PC-3 (cell line): Measurements from ENCODE around the gene OR51I1.

Source experiments
- EZH2 ChIP-seq: fragments of 300-600 bp; sonication (generic); IDR thresholded peaks from one replicate; pipeline ENCODE4 v1.6.1; 2017; ENCODE audit warnings: antibody characterized with exemption, mild to moderate bottlenecking, low read length; ENCODE audit not compliant: unreplicated experiment
- EZH2phosphoT487 ChIP-seq: fragments of 300-600 bp; sonication (generic); IDR thresholded peaks from 2 replicates; pipeline ENCODE4 v1.6.1; 2018; ENCODE audit warnings: mild to moderate bottlenecking, antibody characterized with exemption, low read length, borderline replicate concordance
- TF ChIP-seq, protein P1 (sequence below): fragments of 300-600 bp; sonication (generic); conservative IDR thresholded peaks from 2 replicates; pipeline ENCODE4 v1.5.1; 2017; ENCODE audit warnings: antibody characterized with exemption, low read depth, mild to moderate bottlenecking, low read length

DNA sequence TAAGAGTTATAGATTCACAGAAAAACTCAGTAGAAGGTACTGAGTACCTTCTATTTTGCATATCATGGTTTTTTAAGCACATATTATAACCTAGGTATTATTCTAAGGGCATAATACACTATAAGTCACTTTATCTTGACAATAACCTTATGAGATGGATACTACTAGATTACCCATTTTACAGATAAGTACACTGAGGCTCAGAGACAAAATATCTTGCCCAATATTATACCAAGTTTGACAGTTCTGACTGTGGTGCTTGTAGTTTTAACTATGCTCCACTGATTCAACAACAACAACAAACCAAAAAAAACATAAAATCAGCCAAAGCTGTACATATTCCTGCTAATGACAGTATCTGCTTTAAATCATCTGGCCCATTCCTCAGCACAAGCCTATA lies 47.2 kb downstream of the OR51I1 start:
- TF ChIP-seq, protein P1, sequence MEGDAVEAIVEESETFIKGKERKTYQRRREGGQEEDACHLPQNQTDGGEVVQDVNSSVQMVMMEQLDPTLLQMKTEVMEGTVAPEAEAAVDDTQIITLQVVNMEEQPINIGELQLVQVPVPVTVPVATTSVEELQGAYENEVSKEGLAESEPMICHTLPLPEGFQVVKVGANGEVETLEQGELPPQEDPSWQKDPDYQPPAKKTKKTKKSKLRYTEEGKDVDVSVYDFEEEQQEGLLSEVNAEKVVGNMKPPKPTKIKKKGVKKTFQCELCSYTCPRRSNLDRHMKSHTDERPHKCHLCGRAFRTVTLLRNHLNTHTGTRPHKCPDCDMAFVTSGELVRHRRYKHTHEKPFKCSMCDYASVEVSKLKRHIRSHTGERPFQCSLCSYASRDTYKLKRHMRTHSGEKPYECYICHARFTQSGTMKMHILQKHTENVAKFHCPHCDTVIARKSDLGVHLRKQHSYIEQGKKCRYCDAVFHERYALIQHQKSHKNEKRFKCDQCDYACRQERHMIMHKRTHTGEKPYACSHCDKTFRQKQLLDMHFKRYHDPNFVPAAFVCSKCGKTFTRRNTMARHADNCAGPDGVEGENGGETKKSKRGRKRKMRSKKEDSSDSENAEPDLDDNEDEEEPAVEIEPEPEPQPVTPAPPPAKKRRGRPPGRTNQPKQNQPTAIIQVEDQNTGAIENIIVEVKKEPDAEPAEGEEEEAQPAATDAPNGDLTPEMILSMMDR: no peak
- TF ChIP-seq EZH2phosphoT487 (no peak), EZH2 (no peak)
